NCI-H524 (cell line): ENCODE measurements around the gene AKAP6.

ENCODE experiments used
- DNase-seq, 2 experiments: peaks; one replicate each; lab custom pipeline; 2025; lab: John Stamatoyannopoulos, UW

The AKAP6 gene

DNA sequence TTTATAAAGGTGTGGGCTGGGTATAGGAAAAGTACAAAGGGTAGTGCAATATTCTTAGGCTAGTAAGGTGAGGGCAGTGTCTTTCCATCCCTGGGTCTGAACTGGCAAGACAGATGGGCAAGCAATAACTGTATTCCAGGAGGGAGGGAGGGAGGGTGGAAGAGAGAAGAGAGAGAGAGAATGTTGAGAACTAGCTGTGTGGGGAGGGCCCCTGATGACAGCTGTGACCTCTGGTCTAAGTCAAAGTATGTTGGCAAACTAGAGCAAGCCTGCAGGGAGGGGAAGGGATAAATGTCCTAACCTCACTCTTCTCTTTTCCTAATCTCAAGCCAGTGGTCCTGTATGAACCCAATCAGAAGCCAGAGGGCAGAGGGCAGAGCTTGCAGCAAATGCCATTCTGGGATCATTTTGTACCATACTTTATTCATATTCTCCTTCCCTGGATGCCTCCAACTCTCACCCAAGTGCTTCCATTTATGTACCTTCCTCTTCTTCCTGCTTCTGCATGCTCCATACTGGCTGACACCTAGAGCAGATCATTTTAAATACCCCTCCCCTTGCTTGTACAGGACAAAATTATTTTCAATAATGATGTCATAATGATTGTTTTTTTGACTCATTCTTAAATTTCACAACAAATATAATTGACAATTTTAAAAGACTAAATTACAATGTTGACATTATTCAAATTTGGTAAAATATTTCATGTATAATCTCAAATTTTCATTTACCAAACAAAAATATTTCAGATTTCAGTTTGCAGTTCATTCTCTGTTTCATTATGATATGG is 75.9 kb downstream of the AKAP6 start:
- peak; percentile 93 to 94 for DNase-seq

DNA sequence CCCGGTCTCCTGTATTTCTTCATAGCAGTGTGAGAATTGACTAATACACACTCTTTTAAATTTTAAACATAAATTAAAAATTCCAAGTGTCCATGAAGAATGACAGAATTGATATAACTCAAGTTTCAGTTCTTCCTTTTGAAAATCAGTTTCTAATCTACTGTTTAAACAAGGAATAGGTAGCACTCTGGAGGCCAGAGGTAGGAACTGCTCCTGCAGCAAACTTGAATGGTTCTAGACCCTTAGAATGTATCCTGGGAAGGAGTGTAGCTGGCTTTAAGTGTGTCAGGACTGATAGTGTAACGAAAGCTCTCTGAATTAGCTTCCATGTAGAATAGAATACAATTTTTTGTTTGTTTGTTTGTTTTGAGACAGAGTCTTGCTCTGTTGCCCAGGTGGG is 76.8 kb downstream of the AKAP6 start:
- DNase-seq, result no peak

DNA sequence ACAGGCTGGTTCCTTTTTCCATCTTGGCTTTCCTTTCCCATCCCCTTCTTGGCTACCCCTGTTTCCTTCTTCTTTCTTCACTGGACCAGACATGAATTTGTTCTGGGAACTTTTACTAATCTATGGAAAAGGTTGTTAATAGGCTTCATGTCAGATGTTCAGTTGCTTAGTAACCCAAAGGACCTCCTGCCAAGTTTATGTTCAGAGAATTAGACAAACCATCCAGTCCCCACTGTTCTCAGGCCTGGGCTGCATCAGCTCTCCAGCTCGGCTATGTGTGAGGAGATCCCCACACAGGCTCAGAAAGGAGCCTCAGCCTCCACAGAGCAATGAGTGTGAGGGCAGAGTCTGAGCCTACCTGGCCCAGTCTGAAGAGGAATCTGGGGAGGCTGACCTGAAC is 78.0 kb downstream of the AKAP6 start:
- DNase-seq, result peak in 1 of 2 experiments; percentile 28

- DNase-seq, result peak in 1 of 2 experiments; percentile 44
These were observed 78.9 kb downstream of the AKAP6 start for GRCh38 chr14:32408018-32408417.

- DNase-seq, result no peak
These were observed 83.0 kb downstream of the AKAP6 start for GRCh38 chr14:32412103-32412502.

- DNase-seq, result no peak
These were observed 83.4 kb downstream of the AKAP6 start for GRCh38 chr14:32412532-32412931.

DNA sequence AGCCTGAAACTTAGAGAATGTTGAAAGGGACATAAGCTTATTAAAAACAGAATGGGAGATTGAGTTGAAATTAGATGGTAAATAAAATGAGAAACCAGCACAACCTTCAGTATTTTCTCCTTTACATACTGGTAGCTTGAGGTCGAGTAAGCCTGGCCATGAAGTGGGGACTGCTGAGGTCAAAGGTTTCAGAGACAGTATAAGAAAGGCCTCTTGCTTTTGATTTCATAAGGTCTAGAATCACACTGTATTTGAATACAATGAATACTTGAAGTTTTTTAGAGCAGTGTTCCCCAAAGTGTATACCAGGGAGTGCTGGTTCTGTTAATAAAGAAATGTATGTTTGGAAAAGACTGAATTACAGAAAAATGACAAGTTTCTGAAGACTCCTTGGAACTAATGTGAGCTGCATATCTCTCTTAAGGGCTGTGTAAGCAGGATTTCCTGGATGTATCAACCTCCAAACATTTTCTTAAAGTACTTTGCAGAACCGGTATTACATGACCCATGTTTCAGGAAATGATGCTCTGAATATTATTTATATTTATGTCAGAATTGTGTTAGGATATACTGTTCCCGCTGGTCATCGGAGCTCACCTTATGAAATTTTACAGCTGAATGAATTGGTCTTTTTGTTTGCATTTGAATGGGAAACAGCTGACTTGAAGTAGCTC is 85.0 kb downstream of the AKAP6 start:
- no peak for DNase-seq

- DNase-seq, result no peak
These were observed 85.7 kb downstream of the AKAP6 start for GRCh38 chr14:32414808-32415255.

GRCh38 chr14:32417956-32418552 is 89.0 kb downstream of the AKAP6 start:
- peak in 1 of 2 experiments; percentile 40 for DNase-seq

DNA sequence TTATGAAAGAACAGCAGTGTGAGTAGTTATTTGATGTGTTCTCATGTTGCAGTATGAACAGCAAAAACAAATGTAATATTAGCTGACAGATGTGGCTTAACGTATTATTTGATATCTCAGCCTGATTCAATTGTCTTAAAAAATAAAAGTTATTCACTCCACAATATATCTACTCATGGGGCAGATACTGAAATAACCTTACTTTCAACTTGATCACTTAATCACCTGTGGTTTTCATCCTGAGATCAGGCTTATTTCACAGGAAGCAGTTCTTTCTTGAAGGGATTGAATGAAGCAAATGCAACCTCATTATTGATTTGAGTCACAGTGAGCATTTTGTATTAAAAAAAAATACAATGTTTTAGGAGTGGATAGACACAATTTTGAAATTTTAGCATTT is 90.3 kb downstream of the AKAP6 start:
- DNase-seq, result no peak

DNA sequence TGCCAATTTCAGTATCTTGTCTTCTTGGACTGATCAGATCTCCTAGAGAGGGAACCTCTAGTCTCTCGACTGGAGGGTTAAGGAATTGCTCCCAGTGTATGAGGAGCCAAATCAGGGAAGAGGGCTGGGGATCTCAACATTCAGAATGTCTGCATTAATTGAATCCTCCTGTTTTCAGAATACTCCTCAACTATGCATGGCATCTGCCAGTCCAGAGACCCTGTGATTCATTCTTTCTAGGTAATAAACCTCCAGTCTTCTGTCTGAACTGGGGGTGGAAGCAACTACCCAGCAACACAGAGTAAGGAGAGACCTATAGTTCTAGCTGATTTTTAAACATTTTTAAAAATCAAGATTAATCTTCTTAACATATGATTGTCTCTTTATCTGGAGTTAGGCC is 92.7 kb downstream of the AKAP6 start:
- DNase-seq, result no peak

DNA sequence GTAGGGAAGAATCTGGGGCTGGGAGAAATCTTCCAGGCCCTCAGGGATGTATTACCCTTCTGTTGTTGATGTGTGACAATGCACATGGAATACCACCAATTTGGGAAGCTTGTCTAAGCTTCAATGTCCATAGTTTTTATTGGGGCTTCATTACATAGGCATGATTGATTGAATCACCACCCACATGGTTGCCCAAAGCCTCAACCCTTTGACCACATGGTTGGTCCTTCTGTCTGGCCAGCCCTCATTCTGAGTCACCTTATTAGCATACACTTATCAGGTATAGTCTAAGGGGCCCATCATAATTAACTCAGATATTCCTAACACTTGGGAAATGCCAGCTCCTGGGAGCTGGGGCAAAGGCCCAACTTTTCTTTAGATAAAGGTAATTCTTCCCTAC is 93.3 kb downstream of the AKAP6 start:
- DNase-seq, result no peak

- no peak for DNase-seq
These were observed 96.9 kb downstream of the AKAP6 start for GRCh38 chr14:32426028-32426427.

- peak; percentile 97 to 99 for DNase-seq
These were observed 97.7 kb downstream of the AKAP6 start for GRCh38 chr14:32426586-32427388.

- no peak for DNase-seq
These were observed 98.8 kb downstream of the AKAP6 start for GRCh38 chr14:32427726-32428528.

- no peak for DNase-seq
These were observed 99.8 kb downstream of the AKAP6 start for GRCh38 chr14:32428875-32429274.

GRCh38 chr14:32430326-32430725 is 101.2 kb downstream of the AKAP6 start:
- no peak for DNase-seq

DNA sequence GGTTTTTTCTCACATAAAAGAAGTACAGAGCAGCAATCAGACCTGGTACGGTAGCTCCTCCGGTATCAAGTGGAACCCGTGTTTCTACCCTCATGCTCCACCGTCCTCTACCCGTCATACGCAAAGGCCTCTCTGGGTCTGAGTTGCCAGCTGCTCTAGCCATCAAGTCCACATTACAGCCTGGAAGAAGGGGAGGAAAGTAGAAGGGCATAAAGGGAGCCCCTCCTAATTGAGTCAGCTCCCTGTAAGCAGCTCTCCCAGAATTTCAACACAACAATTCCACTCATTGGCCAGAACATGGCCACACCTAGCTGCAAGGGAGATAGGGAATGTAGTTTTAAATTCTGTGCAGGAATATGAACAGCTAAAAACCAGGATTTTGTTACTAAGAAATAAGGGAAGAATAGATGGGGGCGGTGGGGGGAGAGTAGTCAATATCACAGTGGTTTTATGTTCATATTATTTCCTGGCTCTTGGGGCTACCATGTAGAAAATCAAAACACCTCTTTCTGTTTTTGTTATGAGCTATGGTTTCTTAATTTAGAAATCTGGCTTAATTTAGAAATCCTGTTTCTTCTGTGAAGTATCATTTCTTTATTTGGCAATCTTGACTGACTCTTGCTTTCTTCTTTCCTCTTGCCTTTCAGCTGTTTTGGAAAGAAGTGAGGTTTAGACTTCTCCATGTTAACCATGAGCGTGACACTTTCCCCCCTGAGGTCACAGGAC is 103.9 kb downstream of the AKAP6 start:
- DNase-seq, result no peak

DNA sequence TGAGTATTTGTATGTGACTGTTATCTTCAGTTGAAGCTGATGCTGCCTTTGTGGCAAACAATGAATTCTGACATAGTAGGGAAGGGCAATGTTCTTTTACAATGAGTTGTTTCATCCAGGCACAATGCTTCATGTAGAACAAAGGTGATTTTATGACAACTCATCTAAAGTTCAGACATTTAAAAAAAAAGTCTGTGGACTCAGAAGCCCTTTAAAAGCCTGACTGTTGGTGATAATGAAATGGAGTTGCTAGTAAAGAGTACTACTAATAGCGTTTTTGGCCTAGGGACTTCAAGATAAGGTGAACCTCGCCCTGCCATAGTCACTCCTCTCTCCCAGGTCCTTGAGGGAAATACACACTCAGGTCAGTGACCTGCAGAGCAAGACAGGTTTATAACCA is 105.1 kb downstream of the AKAP6 start:
- DNase-seq, result no peak

GRCh38 chr14:32434880-32435279 is 105.8 kb downstream of the AKAP6 start:
- no peak for DNase-seq

DNA sequence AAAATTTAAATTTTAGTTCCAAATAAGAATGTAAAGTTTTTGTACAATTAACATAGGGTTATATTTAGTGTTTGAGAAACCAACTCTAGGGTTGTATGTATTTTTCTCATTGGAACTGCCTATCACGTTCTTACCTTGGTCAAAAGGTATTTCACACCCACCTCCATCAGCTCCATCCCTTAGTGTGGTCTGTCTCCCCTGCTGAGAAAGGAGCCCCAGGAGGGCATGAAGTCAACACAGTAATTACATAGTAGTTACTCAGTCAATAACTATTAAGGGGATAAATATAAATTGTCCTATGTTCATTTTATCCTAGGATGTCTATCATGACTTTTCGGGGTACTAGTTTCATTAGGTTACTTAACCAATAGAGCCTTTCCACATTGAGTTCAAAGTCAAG is 106.3 kb downstream of the AKAP6 start:
- no peak for DNase-seq
